H1 (cell line): ENCODE measurements around the gene GREB1. TPM values are rescaled to one million over a fixed set of nuclear protein-coding genes. Genes with fewer than 3 reads are reported as not detected.

Experiments
- CTCF ChIA-PET: fragments of 300-600 bp; sonication (Branson Sonifier 250); formaldehyde crosslinking; loops from one replicate; lab custom pipeline; 2021; ENCODE audit not compliant: partially characterized antibody; lab: Charles Lee
- POLR2A ChIA-PET: fragments of 300-600 bp; sonication (Branson Sonifier 250); formaldehyde crosslinking; loops from one replicate; lab custom pipeline; 2021; ENCODE audit warnings: inconsistent platforms; ENCODE audit not compliant: partially characterized antibody; lab: Charles Lee
- DNase-seq, 2 experiments: peaks; one replicate each; pipeline versions ENCODE4 v3.0.0 to v3.0.0-alpha.2; 2010 to 2022; ENCODE audit warnings: low spot score in 2 of 2, low read depth in 1 of 2, mixed read lengths in 1 of 2
- FAIRE-seq: peaks from 2 replicates; lab custom pipeline; 2011; peaks lifted over from hg19 to GRCh38; lab: Jason Lieb, UNC
- H2AFZ ChIP-seq: 2 replicates; pipeline ENCODE4 v1.8.1; 2012; ENCODE audit warnings: low read length, inconsistent platforms
- H2AK5ac ChIP-seq: 2 replicates; pipeline ENCODE4 v1.6.1; 2013; ENCODE audit warnings: low read depth, low read length
- H2BK120ac ChIP-seq: replicated peaks from 2 replicates; pipeline ENCODE3; 2013; ENCODE audit warnings: low read depth, low read length, inconsistent platforms
- H2BK12ac ChIP-seq: 2 replicates; pipeline ENCODE4 v1.6.1; 2013; ENCODE audit warnings: low read depth, low read length
- H2BK15ac ChIP-seq: 2 replicates; pipeline ENCODE4 v1.6.1; 2013; ENCODE audit warnings: low read length
- H2BK20ac ChIP-seq: 2 replicates; pipeline ENCODE4 v1.6.1; 2013; ENCODE audit warnings: low read length
- H2BK5ac ChIP-seq: 2 replicates; pipeline ENCODE4 v1.6.1; 2013; ENCODE audit warnings: low read depth, low read length
- H3K14ac ChIP-seq: 2 replicates; pipeline ENCODE4 v1.6.1; 2013; ENCODE audit warnings: inconsistent platforms; ENCODE audit not compliant: insufficient read length
- H3K18ac ChIP-seq: 2 replicates; pipeline ENCODE4 v1.6.1; 2013; ENCODE audit warnings: low read length; ENCODE audit errors: extremely low read depth
- H3K23ac ChIP-seq: 2 replicates; pipeline ENCODE4 v1.6.1; 2013; ENCODE audit warnings: inconsistent platforms; ENCODE audit not compliant: insufficient read length
- H3K23me2 ChIP-seq: 2 replicates; pipeline ENCODE4 v1.6.1; 2013; ENCODE audit warnings: low read depth, low read length
- H3K27ac ChIP-seq: 2 replicates; pipeline ENCODE4 v1.6.1; 2011; ENCODE audit warnings: low read depth, low read length, inconsistent platforms
- H3K27me3 ChIP-seq, 4 experiments: replicated peaks in 1 of 4; 1 replicate in 1 of 4; 2 replicates in 3 of 4; pipeline versions ENCODE4 v1.6.1 to v1.8.1; 2011 to 2013; ENCODE audit warnings: low read length in 3 of 4, mild to moderate bottlenecking in 3 of 4, inconsistent platforms in 2 of 4, mixed read lengths in 2 of 4, moderate library complexity in 1 of 4; ENCODE audit not compliant: control insufficient read depth in 3 of 4, insufficient read depth in 3 of 4; ENCODE audit errors: extremely low read depth in 1 of 4
- H3K36me3 ChIP-seq, 4 experiments: 2 replicates each; pipeline versions ENCODE4 v1.6.1 to v1.8.1; 2011 to 2013; ENCODE audit warnings: mild to moderate bottlenecking in 4 of 4, low read length in 3 of 4, moderate library complexity in 2 of 4, control low read depth in 1 of 4, inconsistent platforms in 1 of 4; ENCODE audit not compliant: insufficient read depth in 4 of 4, control insufficient read depth in 2 of 4
- H3K4ac ChIP-seq: replicated peaks from 2 replicates; pipeline ENCODE3; 2013; ENCODE audit warnings: low read length, low read depth, mixed read lengths, inconsistent platforms; ENCODE audit not compliant: insufficient read length
- H3K4me1 ChIP-seq, 4 experiments: replicated peaks in 1 of 4; 1 replicate in 1 of 4; 2 replicates in 3 of 4; pipeline versions ENCODE4 v1.6.1 to v1.8.1; 2011 to 2013; ENCODE audit warnings: low read length in 3 of 4, inconsistent platforms in 2 of 4, mixed read lengths in 1 of 4; ENCODE audit not compliant: insufficient read depth in 4 of 4, control insufficient read depth in 3 of 4
- H3K4me2 ChIP-seq, 2 experiments: 2 replicates each; pipeline versions ENCODE4 v1.6.1 to v1.8.1; 2011 to 2013; ENCODE audit warnings: low read depth in 2 of 2, low read length in 2 of 2, control low read depth in 1 of 2, inconsistent platforms in 1 of 2, mild to moderate bottlenecking in 1 of 2; ENCODE audit not compliant: insufficient read depth in 1 of 2
- H3K4me3 ChIP-seq, 4 experiments: fragments of 200-600, 300-600 bp in 1 of 4; sonication (generic), shearing (Covaris generic), sonication (Bioruptor Twin) in 1 of 4; 2 replicates each; pipeline versions ENCODE4 v1.5.1 to v1.8.1; 2011 to 2016; ENCODE audit warnings: low read length in 4 of 4, low read depth in 3 of 4, control low read depth in 2 of 4, inconsistent platforms in 2 of 4, mild to moderate bottlenecking in 2 of 4, mixed read lengths in 1 of 4, moderate library complexity in 1 of 4; ENCODE audit not compliant: insufficient read depth in 2 of 4; ENCODE audit errors: extremely low read depth in 1 of 4
- H3K56ac ChIP-seq: replicated peaks from 2 replicates; pipeline ENCODE3; 2013; ENCODE audit warnings: low read depth, mild to moderate bottlenecking, mixed read lengths, low read length, inconsistent platforms; ENCODE audit not compliant: insufficient read length
- H3K79me1 ChIP-seq: 2 replicates; pipeline ENCODE4 v1.6.1; 2013; ENCODE audit warnings: low read depth, low read length, control low read depth
- H3K79me2 ChIP-seq, 2 experiments: 2 replicates each; pipeline versions ENCODE4 v1.6.1 to v1.8.1; 2012 to 2013; ENCODE audit warnings: low read length in 2 of 2, mild to moderate bottlenecking in 2 of 2, inconsistent platforms in 1 of 2; ENCODE audit not compliant: insufficient read depth in 2 of 2, control insufficient read depth in 1 of 2
- H3K9ac ChIP-seq, 4 experiments: replicated peaks in 1 of 4; 1 replicate in 1 of 4; 2 replicates in 3 of 4; pipeline versions ENCODE4 v1.6.1 to v1.8.1; 2011 to 2013; ENCODE audit warnings: low read depth in 3 of 4, low read length in 3 of 4, control low read depth in 2 of 4, mild to moderate bottlenecking in 2 of 4, moderate library complexity in 2 of 4, inconsistent platforms in 1 of 4; ENCODE audit errors: extremely low read depth in 1 of 4
- H3K9me3 ChIP-seq, 2 experiments: 2 replicates each; pipeline versions ENCODE4 v1.6.1 to v1.8.1; 2012 to 2013; ENCODE audit warnings: mild to moderate bottlenecking in 2 of 2, moderate library complexity in 2 of 2, control low read depth in 1 of 2, inconsistent platforms in 1 of 2, low read depth in 1 of 2, low read length in 1 of 2, mixed read lengths in 1 of 2; ENCODE audit not compliant: insufficient read depth in 2 of 2
- H4K20me1 ChIP-seq, 2 experiments: replicated peaks in 1 of 2; 2 replicates each; pipeline versions ENCODE3 to v1.8.1; 2011 to 2013; ENCODE audit warnings: inconsistent platforms in 2 of 2, low read length in 2 of 2, mild to moderate bottlenecking in 1 of 2; ENCODE audit not compliant: insufficient read depth in 2 of 2, control insufficient read depth in 1 of 2
- H4K5ac ChIP-seq: 2 replicates; pipeline ENCODE4 v1.6.1; 2013; ENCODE audit warnings: low read length, low read depth, mixed read lengths, inconsistent platforms; ENCODE audit not compliant: insufficient read length
- H4K8ac ChIP-seq: 2 replicates; pipeline ENCODE4 v1.8.0; 2013; ENCODE audit warnings: mild to moderate bottlenecking, moderate library complexity, low read length, inconsistent platforms; ENCODE audit not compliant: insufficient read depth; ENCODE audit errors: extremely low read depth
- H4K91ac ChIP-seq: replicated peaks from 2 replicates; pipeline ENCODE3; 2013; ENCODE audit warnings: low read length, mixed read lengths, inconsistent platforms; ENCODE audit not compliant: insufficient read length
- KDM5A ChIP-seq: fragments of 200-600 bp; IDR thresholded peaks from 2 replicates; pipeline ENCODE4 v1.7.1; 2012; ENCODE audit warnings: mild to moderate bottlenecking, low read length, inconsistent platforms, mixed read lengths
- WGBS, 2 experiments: shearing (Covaris generic) in 1 of 2; methylation state at CpG; one replicate each; pipeline versions ENCODE4 v1.1.6 to v1.1.7; 2013 to 2015; ENCODE audit warnings: low lambda C conversion rate in 2 of 2, mixed read lengths in 2 of 2, inconsistent platforms in 1 of 2, low coverage in 1 of 2, missing lambda C conversion rate in 1 of 2; ENCODE audit not compliant: insufficient replicate concordance in 2 of 2, insufficient coverage in 1 of 2, insufficient read length in 1 of 2; ENCODE audit errors: extremely low coverage in 1 of 2, missing lambda C conversion rate in 1 of 2; 5-methylcytosine and 5-hydroxymethylcytosine counted together
- polyA plus RNA-seq, 7 experiments: library from polyadenylated mRNA; depleted of rRNA in 3 of 7; stranded (reverse) in 5 of 7; unstranded in 2 of 7; fragments of >200 nt in 5 of 7; fragments of 200-250 nt in 2 of 7; gene quantifications; 1 replicate in 5 of 7; 2 replicates in 1 of 7; 4 replicates in 1 of 7; pipeline versions ENCODE4 v1.2.1 to v1.2.3, GENCODE V29; 2011 to 2013; ENCODE audit warnings: missing spikeins in 2 of 7, mixed read lengths in 2 of 7
- total RNA-seq: library from RNA; stranded (reverse); fragmentation: NEBNext Ultra II Directional; extraction: Animal tissue kit (Norgen Biotek cat#: 25700); gene quantifications from 2 replicates; pipeline ENCODE4 v1.2.1, GENCODE V29; 2021

The GREB1 gene
- total and polyA plus RNA-seq, 2 of the 8 experiments (the other 6 are each of a cell fraction or from before 2014, with no cell fraction given) = 7.9 to 43.4 TPM

GRCh38 chr2:11655495-11655894 is 121.7 kb downstream of the GREB1 start:
- Histone ChIP-seq H4K5ac (no peak overlapping the region), H2AK5ac (no peak overlapping the region), H2BK12ac (no peak overlapping the region), H3K9ac (no peak overlapping the region), H2BK15ac (no peak overlapping the region), H3K4ac (no peak overlapping the region), H3K27ac (no peak overlapping the region), H3K56ac (no peak overlapping the region), H2AFZ (no peak overlapping the region), H3K4me2 (no peak overlapping the region), H3K79me1 (no peaks in the 10 kb centered on the region), H3K23ac (no peak overlapping the region), H3K14ac (no peak overlapping the region), H3K23me2 (no peaks in the 10 kb centered on the region), H4K91ac (no peak overlapping the region), H4K20me1 (no peaks in the 10 kb centered on the region), H3K79me2 (no peaks in the 10 kb centered on the region), H3K9me3 (0 out of 4 replicates have a peak, but pooled peaks cover 0 to 3% of the 10 kb centered on the region in 2 experiments), H4K8ac (no peak overlapping the region), H2BK20ac (no peak overlapping the region), H2BK120ac (no peak overlapping the region), H3K4me3 (no peak overlapping the region), H2BK5ac (no peak overlapping the region), H3K27me3 (no peaks in the 10 kb centered on the region), H3K18ac (no peak overlapping the region), H3K36me3 (no peaks in the 10 kb centered on the region), H3K4me1 (no peaks in the 10 kb centered on the region)
- no peak for DNase-seq
- CTCF ChIA-PET = interaction anchor here (0.5 to 3.4 kb wide), 6 partner anchors 8 to 505 kb away, joined by 3 to 13 read pairs (median 6); no protein-coding TSS in a partner anchor
- no peak for FAIRE-seq
- 76% methylated on average over 4 of the region's 4 CpGs; no CpG with 5 or more reads in 1 of the 2 experiments for WGBS, 2 experiments
- no peak for TF ChIP-seq KDM5A
- POLR2A ChIA-PET = interaction anchor here (1.3 kb wide), 1 partner anchor 8 kb away, joined by 4 read pairs; no protein-coding TSS in a partner anchor
